ACHN (cell line): ENCODE measurements around the gene MKI67.
A peak's percentile ranks its signal among the peaks of the same experiment; 100 is the strongest.

Experiments used
- DNase-seq: peaks from one replicate; pipeline ENCODE4 v3.0.0-alpha.2; 2015
- in situ Hi-C: cut with HindIII; loops from 2 replicates; pipeline ENCODE4 v1.10.0; 2017; ENCODE audit warnings: low sequenced_read_pairs, low pct_ligation_motif_present, low pct_unique_long_range_greater_than_20kb

Gene MKI67

GRCh38 chr10:128048819-128049210, 77.4 kb downstream of the MKI67 start:
- no peak for DNase-seq
- in situ Hi-C loops = no loop called here

GRCh38 chr10:128047991-128048818, 78.0 kb downstream of the MKI67 start:
- DNase-seq = no peak
- in situ Hi-C loops = no loop called here

DNA sequence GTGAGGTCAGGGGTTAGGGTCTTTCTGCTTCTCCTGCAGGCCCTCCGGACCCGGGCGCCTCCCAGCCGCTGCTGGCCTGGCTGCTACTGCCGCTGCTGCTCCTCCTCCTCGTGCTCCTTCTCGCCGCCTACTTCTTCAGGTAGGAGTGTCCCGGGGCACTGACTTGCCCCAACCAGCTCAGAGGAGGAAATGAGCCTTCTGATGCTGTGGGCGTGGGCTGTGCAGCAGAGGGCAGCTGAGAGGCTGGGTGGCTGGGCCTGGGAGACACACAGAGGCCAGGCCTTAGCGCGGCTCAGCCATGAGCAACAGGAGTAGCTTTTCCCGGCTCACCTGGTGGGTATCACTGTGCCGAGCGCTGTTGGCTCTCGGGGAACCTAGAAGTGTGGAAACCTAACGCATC, 78.9 kb downstream of the MKI67 start:
- peak; percentile 74 for DNase-seq
- in situ Hi-C loops = no loop called here

DNA sequence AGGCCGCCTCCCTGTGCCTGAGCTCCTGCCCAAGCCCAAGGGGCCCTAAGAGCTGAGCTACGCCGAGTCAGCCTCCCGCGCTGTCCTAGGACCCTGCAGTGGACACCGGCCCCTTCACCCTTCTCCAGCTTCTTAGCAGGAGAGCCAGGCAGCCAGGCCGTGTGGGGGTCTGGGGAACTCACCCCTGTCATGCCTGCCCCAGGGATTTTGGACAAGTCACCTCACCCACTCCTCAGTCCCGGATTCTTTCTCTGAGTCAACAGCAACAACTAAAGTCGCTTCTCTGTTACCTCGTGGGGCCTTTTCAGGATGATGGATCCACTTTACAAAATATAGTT, 79.3 kb downstream of the MKI67 start:
- DNase-seq = no peak
- in situ Hi-C loops = no loop called here
